22Rv1 (cell line): ENCODE data around the gene OTOF.

ENCODE experiments used
- H3K27ac ChIP-seq: fragments of 450-650 bp; 2 replicates; pipeline ENCODE4 v1.5.1; 2017
- ZFX ChIP-seq: fragments of 450-650 bp; IDR thresholded peaks from 2 replicates; pipeline ENCODE4 v1.6.1; 2017; ENCODE audit warnings: antibody characterized with exemption, borderline replicate concordance
- TF ChIP-seq, protein P1 (sequence below): fragments of 450-650 bp; IDR thresholded peaks from 2 replicates; pipeline ENCODE4 v1.5.1; 2017; ENCODE audit warnings: mild to moderate bottlenecking

The OTOF gene

DNA sequence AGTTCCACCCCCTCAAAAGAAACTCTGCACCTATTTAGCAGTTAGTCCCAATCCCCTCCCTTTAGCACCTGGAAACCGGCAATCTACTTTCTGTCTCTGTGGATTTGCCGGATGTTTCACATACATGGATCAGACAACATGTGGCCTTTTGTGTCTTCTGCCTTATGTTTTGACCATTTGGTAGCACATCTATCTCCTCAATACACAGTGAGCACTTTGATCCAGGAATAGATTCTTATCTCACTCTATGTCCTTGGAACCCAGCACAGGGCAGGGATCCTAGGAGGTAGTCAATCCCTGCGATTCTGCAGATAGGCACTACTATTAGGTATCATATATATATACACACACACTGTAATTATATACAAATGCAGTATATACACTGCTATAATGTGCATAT, 3.8 kb upstream of the OTOF start:
- no peak overlapping the region for H3K27ac ChIP-seq
- TF ChIP-seq, protein P1, sequence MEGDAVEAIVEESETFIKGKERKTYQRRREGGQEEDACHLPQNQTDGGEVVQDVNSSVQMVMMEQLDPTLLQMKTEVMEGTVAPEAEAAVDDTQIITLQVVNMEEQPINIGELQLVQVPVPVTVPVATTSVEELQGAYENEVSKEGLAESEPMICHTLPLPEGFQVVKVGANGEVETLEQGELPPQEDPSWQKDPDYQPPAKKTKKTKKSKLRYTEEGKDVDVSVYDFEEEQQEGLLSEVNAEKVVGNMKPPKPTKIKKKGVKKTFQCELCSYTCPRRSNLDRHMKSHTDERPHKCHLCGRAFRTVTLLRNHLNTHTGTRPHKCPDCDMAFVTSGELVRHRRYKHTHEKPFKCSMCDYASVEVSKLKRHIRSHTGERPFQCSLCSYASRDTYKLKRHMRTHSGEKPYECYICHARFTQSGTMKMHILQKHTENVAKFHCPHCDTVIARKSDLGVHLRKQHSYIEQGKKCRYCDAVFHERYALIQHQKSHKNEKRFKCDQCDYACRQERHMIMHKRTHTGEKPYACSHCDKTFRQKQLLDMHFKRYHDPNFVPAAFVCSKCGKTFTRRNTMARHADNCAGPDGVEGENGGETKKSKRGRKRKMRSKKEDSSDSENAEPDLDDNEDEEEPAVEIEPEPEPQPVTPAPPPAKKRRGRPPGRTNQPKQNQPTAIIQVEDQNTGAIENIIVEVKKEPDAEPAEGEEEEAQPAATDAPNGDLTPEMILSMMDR, result no peak
- TF ChIP-seq ZFX, result no peak

DNA sequence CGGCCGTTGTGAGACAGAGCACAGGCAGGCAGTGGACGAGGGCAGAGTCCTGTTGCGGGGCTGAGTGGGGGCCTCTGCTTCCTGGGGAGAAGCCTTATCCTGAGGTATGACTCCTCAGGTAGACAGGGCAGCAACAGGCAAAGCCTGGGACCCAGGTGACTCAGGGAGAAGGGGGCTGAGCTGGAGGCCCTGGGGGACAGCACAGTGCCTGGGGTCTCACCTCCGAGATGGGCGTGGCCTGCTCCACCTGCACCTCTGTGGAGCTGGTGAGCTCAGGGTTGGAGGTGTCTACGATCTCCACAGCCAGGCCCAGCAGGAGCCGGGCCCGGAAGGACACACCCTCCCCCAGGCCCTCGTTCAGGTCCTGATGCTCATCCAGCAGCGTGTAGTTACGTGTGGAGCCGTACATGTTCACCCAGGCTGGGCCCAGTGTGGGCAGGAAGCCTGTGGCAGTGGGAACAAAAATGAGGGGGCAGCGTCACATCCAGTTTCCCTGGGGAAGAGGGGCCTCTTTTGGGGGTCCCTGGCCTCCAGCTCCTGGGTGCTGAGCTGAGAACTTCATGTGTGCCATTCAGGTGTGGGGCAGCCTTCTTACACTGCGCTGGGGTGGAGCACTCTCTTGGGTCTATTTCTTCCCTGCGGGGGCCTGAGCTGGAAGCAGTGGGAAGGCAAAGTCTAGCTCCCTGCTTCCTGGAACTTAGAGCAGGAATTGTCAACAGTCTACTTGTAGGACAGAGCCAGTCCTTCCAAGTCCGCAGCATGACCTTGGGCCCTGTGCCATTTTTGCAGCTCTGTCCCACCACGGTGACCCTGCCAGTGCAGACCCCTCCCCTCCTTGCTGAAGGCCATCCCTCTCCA, 2.9 kb upstream of the OTOF start:
- TF ChIP-seq, protein P1, result no peak
- no peak for TF ChIP-seq ZFX

GRCh38 chr2:26479789-26480565, 2.1 kb upstream of the OTOF start:
- no peak for TF ChIP-seq ZFX
- TF ChIP-seq, protein P1, result no peak
- no peak overlapping the region for H3K27ac ChIP-seq

More for the DNA sequence above, 2.9 kb upstream of the OTOF start:
- H3K27ac ChIP-seq, result no peak overlapping the region

DNA sequence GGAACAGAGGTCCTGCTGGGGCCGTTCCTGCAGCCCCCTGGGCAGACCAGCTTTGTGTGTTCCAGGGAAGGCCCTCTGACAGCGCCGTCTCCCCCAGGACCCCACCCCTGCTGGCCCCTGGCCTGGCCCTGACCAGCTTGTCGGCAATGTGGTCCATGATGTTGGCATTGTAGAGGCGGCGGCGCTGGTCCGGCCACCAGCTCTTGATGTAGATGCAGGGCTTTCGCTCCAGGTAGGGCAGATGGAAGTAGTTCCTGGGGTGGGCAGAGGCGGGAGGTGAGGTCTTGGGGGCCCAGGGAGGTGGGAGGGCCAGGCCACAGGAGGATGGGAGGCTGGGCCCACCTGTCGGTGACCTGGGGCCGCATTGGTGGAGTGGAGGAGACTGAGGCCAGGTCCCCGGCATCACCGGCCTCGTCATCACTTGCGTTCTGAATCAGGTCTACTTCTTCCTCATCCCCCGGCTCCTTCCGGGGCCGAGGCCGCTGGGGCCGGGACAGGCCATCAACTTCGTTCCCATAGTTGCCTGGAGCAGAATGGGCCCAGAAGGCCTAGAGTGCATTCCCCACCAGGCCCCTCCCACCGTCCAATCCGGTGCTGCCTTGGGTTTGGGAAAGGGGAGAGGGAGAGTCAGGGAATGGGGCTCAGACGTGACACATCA, 1.3 kb upstream of the OTOF start:
- H3K27ac ChIP-seq, result no peak overlapping the region
- TF ChIP-seq, protein P1, result no peak
- no peak for TF ChIP-seq ZFX

- no peak for TF ChIP-seq ZFX
- TF ChIP-seq, protein P1, result no peak
- H3K27ac ChIP-seq, result no peak overlapping the region
Observed at GRCh38 chr2:26478366-26478765, 442 bp upstream of the OTOF start.

DNA sequence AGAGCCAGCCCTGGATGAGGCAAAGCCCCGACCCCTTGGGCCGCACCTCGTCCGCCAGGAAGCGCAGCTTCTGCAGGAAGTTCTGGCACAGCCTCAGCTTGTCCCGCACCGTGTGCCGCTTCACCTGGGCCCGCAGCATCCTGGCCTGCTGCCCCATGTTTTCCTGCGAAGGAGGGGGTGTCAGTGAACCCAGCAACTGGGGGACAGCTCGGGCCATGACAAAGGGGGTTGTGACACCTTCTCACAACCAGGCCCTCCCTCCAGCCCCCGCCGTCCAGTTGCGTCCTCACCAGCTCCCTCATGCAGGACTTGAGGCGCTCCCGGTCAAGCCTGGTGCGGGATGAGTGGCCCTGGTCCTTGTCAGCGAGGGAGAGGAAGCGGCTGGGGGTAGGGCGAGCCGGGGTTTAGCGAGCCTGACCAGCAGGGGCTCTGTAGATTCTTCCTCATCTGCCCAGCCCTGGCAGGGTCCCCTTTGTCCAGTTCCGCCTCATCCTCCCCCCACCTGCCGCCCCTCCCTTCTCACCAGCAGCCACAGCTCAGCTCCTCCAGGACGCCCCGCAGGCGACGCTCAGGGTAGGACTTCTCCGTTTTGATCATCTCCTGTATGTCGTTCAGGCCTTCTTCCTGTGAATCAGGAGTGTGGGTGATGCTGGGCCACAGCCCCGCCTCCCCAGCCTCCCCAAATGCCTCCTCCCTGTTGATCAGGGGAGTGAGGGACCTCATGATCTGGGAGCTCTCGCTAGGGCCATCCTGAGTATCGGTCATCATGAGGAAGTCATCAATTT, 606 bp downstream of the OTOF start:
- no peak overlapping the region for H3K27ac ChIP-seq
- TF ChIP-seq, protein P1, result no peak
- TF ChIP-seq ZFX, result no peak
